GM04504 (cell line): ENCODE results near the gene SLC30A4.
A peak's percentile ranks its signal among the peaks of the same experiment; 100 is the strongest.
"Not testable (repeated sequence)": the region's sequence is repeated elsewhere in the genome, so short reads cannot be mapped to it uniquely, and the experiment has no call there.

Experiments
- DNase-seq: peaks from one replicate; pipeline ENCODE4 v3.0.0-alpha.2; 2012; ENCODE audit warnings: low read depth

The SLC30A4 gene

DNA sequence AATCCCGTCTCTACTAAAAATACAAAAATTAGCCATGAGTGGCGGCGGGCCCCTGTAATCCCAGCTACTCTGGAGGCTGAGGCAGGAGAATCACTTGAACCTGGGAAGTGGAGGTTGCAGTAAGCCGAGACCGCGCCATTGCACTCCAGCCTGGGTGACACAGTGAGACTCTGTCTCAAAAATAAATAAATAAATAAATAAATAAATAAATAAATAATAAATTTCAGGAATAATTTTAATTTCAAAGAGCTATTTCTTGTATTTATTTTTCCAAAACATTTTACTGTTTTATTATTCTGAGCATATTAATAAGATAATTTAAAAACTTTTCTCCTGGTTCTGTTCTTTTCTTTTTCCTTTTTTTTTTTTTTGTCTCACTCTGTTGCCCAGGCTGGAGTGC, 15.4 kb downstream of the SLC30A4 start:
- DNase-seq, result not testable (repeated sequence)

DNA sequence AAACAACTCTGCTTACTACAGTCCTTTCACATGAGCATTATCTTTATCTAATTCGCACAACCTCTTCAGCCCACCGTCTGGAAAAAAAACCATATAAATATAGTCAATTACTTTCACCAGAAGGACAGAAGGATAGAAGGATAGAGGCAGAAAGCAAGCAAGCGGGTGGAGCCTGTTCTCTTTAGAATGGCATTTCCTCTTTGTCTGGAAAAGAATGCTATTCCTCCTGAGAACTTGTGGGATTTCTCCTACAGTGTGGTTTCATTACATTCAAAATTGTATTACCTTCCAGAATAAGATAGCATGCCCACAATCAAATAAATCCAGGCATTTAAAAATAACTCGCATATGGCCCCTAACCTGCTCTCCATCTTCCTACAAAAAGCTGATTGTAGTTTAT, 23.1 kb downstream of the SLC30A4 start:
- DNase-seq, result no peak

- no peak for DNase-seq
Observed at GRCh38 chr15:45498701-45499100, 23.9 kb downstream of the SLC30A4 start.

- no peak for DNase-seq
Observed at GRCh38 chr15:45497261-45497660, 25.3 kb downstream of the SLC30A4 start.

DNA sequence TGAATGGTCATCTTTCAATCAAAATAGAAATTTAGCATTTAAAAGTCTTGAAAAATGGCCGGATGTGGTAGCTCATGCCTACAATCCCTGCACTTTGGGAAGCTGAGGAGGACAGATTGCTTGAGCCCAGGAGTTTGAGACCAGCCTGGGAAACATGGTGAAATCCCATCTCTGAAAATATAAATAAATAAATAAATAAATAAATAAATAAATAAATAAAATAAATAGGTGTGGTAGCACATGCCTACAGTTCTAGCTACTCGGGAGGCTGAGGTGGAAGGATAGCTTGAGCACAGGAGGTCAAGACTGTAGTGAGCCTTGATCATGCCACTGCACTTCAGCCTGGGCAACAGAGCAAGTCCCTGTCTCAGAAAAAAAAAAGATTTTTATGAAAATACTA, 25.9 kb downstream of the SLC30A4 start:
- no peak for DNase-seq

DNA sequence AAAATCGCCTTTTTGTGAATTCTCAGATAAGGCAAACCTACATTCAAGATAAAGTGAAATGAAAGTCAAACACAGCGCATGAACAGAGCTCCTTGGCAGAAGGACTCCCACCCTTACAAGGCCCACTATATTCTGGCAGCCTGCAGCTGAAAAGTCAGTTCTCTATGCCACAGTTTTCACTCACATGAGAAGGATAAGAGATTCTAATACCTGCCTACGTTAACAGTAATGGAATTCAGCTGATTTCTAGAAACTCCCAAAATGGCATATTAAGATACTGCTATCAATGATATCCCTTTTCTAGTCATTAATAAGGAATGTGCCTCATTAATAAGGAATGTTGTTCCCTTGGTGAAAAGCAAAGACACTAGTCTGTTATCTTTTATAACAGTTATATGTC, 27.0 kb downstream of the SLC30A4 start:
- no peak for DNase-seq

DNA sequence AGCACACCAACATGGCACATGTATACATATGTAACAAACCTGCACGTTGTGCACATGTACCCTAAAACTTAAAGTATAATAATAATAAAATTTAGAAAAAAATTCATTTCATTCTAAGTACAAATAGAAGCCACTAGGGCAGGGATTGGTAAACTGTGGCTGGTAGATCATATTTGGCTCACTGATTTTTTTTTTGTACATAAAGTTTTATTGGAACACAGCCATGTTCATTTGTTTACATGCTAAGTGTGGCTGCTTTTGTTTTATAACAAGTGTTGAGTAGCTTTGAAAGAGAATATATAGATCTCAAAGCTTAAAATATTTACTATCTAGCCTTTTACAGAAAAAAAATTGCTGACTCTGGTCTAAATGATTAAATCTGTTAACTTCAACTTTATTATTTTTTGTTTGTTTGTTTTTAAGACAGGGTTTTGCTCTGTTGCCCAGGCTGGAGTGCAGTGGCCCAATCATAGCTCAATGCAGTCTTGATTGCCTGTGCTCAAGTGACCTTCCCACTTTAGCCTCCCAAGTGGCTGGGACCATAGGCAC, 32.8 kb downstream of the SLC30A4 start:
- no peak for DNase-seq

DNA sequence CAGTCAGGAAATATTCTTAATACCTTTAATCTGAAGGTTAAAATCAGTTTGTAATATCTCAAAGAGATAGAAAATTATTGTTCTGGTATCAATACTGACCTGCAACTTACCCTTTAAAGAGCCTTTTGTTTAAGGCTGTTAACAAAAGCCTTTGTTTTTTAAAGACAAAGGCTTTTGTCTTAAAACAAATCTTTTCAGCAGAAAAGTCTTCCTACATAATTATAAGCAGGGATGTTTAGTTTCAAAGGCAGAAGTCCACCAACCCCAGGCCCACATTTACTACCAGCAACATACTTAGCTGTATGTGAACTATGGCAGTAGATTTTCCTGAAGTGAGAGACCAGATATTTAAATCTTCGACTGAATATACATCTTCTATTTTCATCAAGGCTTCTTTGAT, 36.2 kb downstream of the SLC30A4 start:
- no peak for DNase-seq

GRCh38 chr15:45481135-45481534, 41.4 kb downstream of the SLC30A4 start:
- no peak for DNase-seq

DNA sequence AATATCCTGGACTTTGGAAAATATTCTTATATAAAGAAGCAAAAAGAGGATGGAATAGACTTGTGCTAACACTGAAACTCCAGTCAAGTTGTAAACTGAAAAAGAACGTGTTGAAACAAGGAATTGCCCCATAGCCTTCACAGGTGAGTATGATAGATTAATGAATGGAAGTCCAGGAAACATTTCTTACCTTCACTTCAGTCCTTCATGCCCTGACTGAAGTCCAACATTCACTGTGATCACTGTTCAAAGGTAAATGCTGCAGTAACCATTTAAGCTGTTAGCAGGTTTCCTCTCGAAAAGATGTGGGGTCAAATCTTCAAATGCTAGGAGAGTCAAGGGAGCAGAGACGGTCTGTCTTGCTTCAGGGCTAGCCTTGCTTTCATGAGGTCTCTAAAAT, 46.1 kb downstream of the SLC30A4 start:
- DNase-seq, result no peak

DNA sequence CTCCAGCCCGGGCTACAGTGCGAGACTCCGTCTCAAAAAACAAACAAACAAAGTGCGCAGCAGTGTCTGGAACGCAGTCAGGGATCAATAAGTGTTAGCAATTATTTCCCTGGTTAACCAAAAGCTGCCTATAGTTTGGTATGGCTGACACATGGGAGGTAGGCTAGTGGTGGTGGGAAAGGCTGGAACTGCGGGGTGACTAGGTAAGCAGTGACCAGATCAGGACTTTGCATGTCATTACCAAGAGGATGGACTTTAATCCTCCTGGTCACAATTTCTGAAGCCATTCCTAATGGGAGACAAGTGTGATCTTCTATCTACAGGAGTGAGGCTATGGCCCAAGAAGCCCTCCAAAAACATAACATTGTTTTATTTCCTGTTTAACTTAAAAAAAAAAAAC, 47.8 kb downstream of the SLC30A4 start:
- no peak for DNase-seq

- no peak for DNase-seq
Observed at GRCh38 chr15:45473068-45473467, 49.5 kb downstream of the SLC30A4 start.

DNA sequence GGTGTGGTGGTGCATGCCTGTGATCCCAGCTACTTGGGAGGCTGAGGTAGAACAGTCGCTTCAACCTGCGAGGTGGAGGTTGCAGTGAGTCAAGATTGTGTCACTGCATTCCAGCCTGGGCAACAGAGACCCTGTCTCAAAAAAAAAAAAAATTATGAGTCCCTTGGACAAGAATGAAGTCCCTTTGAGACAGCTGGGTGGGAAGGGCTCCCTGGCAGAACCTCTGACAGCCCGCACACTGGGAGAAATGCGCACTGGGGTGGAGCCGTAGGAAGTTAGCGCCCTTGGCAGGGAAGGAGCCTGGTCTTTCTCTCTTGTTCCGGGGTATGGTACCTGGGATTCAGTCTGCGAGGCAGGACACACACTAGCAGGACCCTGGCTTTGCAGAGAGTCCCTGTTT, 51.4 kb downstream of the SLC30A4 start:
- DNase-seq, result no peak

GRCh38 chr15:45469441-45469840, 53.1 kb downstream of the SLC30A4 start:
- DNase-seq, result no peak

DNA sequence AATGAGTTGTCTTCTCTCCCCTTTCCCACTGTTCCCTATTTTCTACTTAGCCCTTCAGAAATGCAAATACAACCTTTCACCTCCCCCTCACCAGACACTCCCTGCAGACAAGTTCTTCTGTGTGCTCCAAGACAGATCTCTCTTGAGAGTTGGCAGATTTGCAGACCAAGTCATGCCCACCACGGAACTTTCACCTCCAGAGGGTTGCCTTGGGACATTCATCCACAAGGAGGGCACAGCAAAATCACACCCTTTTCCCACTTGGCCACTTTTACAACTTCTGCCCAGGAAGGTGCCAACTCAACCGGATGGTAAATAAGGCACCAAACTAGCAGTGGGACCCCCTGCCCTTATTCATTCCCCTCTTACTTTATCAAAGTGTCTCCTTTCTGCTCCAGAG, 53.5 kb downstream of the SLC30A4 start:
- no peak for DNase-seq

GRCh38 chr15:45468294-45468693, 54.3 kb downstream of the SLC30A4 start:
- DNase-seq, result no peak

GRCh38 chr15:45458746-45459403, 63.7 kb downstream of the SLC30A4 start:
- DNase-seq, result no peak

DNA sequence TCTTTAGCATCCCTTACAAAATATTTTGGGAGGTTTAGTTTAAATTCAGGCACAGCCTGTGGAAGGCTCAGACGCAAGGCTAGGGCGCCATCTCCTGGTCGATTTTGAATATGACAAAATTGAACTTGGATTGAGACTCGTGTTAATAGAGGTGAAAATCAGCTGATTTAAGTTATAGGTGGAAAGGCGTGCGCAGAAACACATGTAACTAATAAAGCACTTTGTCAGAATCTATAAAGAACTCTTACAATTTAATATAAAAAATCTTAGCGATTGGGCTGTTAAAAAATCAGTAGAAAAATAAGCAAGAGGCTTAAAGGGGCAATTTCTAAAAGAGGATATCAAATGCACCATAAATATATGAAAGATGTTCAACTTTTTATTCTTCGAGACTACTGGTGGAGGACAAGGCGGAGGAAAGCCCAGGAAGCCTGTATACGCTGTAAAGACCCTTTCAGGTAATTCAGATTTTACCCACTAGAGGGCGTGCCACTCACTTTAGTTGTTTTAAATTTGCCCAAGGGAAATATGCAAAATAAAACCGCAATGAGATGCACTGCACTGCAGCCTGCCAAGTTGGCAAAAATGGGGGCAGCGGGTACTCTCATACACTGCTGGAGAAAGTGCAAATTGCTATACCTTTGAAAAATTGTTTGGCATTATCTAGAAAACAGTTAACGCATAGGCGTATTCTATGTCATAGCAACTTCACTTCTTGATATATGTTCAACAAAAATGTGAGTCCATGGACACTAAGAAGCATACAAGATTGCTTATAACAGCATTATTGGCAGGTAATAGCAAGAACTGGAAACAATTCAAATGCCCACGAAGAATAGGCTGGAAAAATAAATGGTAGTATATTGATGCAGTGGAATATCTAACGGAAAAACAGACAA, 64.7 kb downstream of the SLC30A4 start:
- DNase-seq, result peak; percentile 44

DNA sequence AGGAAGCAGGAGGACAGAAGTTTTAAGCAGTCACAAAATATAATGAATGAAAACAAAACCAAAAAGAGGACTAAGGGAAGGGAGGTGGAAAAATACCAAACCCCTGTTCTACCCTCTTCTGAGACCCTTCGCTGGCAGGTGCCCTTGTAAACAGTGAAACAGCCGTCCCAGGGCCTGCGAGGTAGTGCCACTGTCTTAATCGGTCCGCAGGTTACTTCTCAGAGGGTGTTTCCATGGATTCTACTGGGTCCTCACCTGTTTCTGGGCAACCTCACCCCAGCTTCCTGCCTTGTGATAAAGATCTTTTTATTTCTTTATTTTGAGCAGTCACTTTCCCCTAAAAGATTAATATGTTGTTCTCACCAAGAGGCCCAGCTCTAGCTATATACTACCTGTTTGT, 65.3 kb downstream of the SLC30A4 start:
- DNase-seq, result no peak

DNA sequence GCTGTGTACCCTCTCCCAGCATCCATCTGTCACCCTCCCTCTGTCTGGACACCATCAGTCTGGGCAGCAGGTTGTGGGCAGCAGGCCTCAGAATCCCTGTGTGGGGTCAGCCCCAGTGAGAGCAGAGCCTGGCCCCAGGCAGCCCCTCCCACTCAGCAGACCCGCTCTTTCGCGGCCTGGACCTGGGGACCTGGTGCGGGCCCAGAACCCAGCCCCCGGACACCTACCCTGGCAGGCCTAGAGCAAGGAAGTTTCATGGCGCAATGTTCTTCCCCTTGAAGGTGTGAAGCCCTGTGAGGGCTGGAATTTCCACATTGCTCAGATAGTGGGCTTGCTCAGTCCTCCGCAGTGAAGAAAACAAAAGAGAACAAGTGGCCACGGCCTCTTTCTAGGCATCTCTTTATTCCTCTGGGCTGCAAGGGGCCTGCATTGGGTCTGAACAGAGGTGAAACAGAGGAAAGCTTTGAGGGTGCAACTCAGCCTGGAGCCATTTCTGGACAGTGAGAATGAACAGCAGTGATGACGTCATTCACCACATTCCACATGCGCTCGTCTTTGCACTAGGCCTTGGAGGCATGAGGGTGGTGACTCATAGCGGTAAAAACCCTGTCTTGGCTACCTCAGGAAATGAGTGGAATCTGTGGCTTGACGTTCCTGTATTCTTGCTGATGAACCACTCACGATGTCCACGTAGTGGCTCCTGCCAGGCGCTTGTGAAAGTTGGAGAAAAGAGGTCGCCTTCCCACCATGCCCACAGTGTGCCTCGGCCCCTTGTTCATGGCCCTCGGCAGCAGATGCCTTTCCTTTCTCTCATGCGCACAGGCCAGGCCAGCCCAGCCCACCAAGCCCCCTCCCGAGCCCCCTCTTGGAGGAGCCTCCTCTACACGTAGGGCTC, 66.1 kb downstream of the SLC30A4 start:
- peak; percentile 99 for DNase-seq

- DNase-seq, result peak; percentile 90
Observed at GRCh38 chr15:45454814-45455213, 67.7 kb downstream of the SLC30A4 start.

DNA sequence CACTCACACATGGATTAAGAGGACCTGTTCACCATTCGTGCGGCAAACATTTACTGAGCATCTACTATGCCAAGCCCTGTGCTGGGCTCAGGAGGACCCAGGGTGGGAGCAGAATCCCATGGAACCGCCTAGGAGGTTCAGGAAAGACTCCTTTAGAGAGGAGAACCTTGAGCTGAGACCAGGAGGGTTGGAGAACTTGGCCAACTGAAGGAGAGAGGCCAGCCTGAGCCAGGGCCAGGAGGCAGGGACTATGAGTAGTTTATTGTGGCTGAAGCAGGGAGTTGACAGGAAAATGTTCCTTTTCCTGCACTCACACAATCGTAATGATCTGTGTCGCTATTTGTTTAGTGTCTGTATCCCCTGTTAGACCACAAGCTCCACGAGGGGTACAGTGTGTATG, 71.3 kb downstream of the SLC30A4 start:
- no peak for DNase-seq
